ENCODE measurements around the gene USP6.
"Not testable (repeated sequence)": the region's sequence is repeated elsewhere in the genome, so short reads cannot be mapped to it uniquely, and the experiment has no call there.

USP6 gene

DNA sequence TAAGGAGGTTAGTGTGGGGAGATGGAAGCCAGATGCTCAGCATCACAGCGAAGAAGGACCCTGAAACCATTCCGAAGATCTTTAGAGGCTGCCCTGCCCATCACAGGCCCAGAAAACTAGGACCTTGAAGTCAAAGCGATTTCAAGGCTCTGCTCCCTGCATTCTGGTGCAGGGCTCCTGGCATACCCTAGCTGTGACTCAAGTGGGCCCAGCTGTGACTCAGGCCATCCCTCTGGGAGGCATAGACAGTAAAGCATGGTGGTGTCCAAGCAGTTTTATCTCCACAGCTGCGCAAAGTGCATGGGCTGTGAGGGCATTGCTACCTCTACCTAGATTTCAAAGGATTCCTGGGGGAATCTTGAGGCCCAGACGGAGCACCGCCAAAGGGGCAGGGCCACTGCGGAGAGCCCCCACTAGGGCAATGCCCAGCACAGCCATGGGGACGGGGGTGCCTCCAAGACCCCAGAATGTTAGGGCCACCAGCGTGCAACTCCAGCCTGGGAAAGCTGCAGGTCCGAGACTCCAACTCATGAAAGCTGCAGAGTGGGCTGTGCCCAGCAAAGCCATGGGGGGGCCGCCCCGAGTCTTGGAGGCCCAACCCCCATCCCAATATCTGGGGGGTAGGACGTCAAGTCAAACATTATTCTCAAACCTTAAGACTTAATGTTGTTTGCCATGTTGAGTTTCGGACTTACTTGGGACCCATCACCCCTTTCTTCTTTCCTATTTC lies 87.5 kb downstream of the USP6 start:
- H3K4me3 ChIP-seq (replicated peaks in 1 of 2; ENCODE audit: low read depth in 2 of 2, low read length in 2 of 2): no peak overlapping the region
- DNase-seq (ENCODE audit: low read depth in 2 of 2): peak in 1 of 2 donors; percentile 70
- no peak for TF ChIP-seq CTCF (IDR thresholded peaks at IDR 0.05; ENCODE audit: low read depth, low read length)

- peak; percentile 46 to 85 for DNase-seq (ENCODE audit: low read depth in 2 of 2)
- TF ChIP-seq CTCF (IDR thresholded peaks at IDR 0.05; ENCODE audit: low read depth, low read length): no peak
- no peak overlapping the region for H3K4me3 ChIP-seq (replicated peaks in 1 of 2; ENCODE audit: low read depth in 2 of 2, low read length in 2 of 2)
These were observed 88.1 kb downstream of the USP6 start for GRCh38 chr17:5203908-5204294.

DNA sequence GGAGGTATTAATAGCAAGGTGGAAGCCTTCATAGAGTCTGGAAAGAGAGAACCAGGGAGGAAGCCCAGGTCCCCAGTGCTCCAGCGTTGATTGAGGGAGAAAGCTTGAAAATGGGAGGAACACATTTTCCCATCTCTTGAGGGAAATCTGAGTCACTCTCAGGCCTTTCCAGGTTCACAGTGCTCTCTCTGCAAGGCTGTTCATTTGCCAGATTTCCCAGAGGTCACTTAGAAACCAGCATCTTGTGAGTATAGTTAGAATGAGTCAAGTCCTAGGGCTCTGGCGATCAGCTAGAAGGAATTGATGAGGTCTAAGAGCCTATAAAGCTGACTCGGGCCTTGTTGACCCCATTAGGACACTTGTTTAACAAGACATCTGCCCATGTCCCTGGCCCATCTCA lies 93.6 kb downstream of the USP6 start:
- DNase-seq (ENCODE audit: low read depth in 2 of 2): peak in 1 of 2 donors; percentile 75
- TF ChIP-seq CTCF (IDR thresholded peaks at IDR 0.05; ENCODE audit: low read depth, low read length): no peak
- H3K4me3 ChIP-seq (replicated peaks in 1 of 2; ENCODE audit: low read depth in 2 of 2, low read length in 2 of 2): no peak overlapping the region

- DNase-seq (ENCODE audit: low read depth in 2 of 2): no peak
- no peak for TF ChIP-seq CTCF (IDR thresholded peaks at IDR 0.05; ENCODE audit: low read depth, low read length)
- no peak overlapping the region for H3K4me3 ChIP-seq (replicated peaks in 1 of 2; ENCODE audit: low read depth in 2 of 2, low read length in 2 of 2)
These were observed 94.3 kb downstream of the USP6 start for GRCh38 chr17:5210091-5210490.

- no peak overlapping the region for H3K4me3 ChIP-seq (replicated peaks in 1 of 2; ENCODE audit: low read depth in 2 of 2, low read length in 2 of 2)
- no peak for TF ChIP-seq CTCF (IDR thresholded peaks at IDR 0.05; ENCODE audit: low read depth, low read length)
- no peak for DNase-seq (ENCODE audit: low read depth in 2 of 2)
These were observed 94.9 kb downstream of the USP6 start for GRCh38 chr17:5210614-5211252.

- TF ChIP-seq CTCF (IDR thresholded peaks at IDR 0.05; ENCODE audit: low read depth, low read length): no peak
- no peak overlapping the region for H3K4me3 ChIP-seq (replicated peaks in 1 of 2; ENCODE audit: low read depth in 2 of 2, low read length in 2 of 2)
- DNase-seq (ENCODE audit: low read depth in 2 of 2): no peak
These were observed 95.6 kb downstream of the USP6 start for GRCh38 chr17:5211458-5211857.

DNA sequence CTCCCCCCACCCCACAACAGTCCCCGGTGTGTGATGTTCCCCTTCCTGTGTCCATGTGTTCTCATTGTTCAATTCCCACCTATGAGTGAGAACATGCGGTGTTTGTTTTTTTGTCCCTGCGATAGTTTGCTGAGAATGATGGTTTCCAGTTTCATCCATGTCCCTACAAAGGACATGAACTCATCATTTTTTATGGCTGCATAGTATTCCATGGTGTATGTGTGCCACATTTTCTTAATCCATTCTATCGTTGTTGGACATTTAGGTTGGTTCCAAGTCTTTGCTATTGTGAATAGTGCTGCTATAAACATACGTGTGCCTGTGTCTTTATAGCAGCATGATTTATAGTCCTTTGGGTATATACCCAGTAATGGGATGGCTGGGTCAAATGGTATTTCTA lies 101.7 kb downstream of the USP6 start:
- DNase-seq (ENCODE audit: low read depth in 2 of 2); H3K4me3 ChIP-seq (replicated peaks in 1 of 2; ENCODE audit: low read depth in 2 of 2, low read length in 2 of 2): not testable (repeated sequence)

All from cardiac fibroblast (primary cell).